Testis (tissue), 3 donors: ENCODE data around the gene ZFP36L2. TPM values are rescaled to one million over a fixed set of nuclear protein-coding genes. Genes with fewer than 3 reads are reported as not detected.

Experiments
- DNase-seq: peaks from one replicate; pipeline ENCODE4 v3.0.0-alpha.2; 2019
- H3K27ac ChIP-seq, 2 donors: fragments of 200-600 bp; sonication (generic); one replicate each; pipeline ENCODE4 v1.5.1; 2019
- H3K27me3 ChIP-seq: fragments of 200-600 bp; sonication (generic); one replicate; pipeline ENCODE4 v1.5.1; 2019
- H3K36me3 ChIP-seq: fragments of 200-600 bp; sonication (generic); one replicate; pipeline ENCODE4 v1.5.1; 2017; ENCODE audit warnings: low read depth; ENCODE audit errors: missing control alignments
- H3K4me1 ChIP-seq: fragments of 200-600 bp; sonication (generic); one replicate; pipeline ENCODE4 v1.5.1; 2019
- H3K4me3 ChIP-seq, 2 donors: fragments of 200-600 bp; sonication (generic); one replicate each; pipeline ENCODE4 v1.5.1; 2017 to 2019
- H3K9me3 ChIP-seq: fragments of 200-600 bp; sonication (generic); one replicate; pipeline ENCODE4 v1.5.1; 2017
- POLR2A ChIP-seq: fragments of 450-650 bp; IDR thresholded peaks from one replicate; pipeline ENCODE4 v1.6.1; 2017; ENCODE audit warnings: antibody characterized with exemption, mild to moderate bottlenecking, moderate library complexity
- WGBS, 2 donors: methylation state at CpG; one replicate each; pipeline ENCODE4 v1.1.5; 2018; 5-methylcytosine and 5-hydroxymethylcytosine counted together
- intact Hi-C: fragments of 100-400 bp; cut with DNase I; formaldehyde crosslinking; loops from one replicate; pipeline ENCODE4 v1.15.1; 2023; ENCODE audit warnings: low total_unique reads
- polyA plus RNA-seq: library from polyadenylated mRNA; stranded (reverse); fragments of 350-450 nt; fragmentation: Illumina TruSeq; extraction: RNeasy Lipid Tissue Mini Kit (QIAGEN cat#74804); gene quantifications from one replicate; pipeline ENCODE4 v1.2.3, GENCODE V29; 2014; ENCODE audit warnings: low read depth, low replicate concordance; ENCODE audit not compliant: insufficient read depth
- total RNA-seq, 2 donors: library from RNA; depleted of rRNA; stranded (reverse); fragments of >200 nt; gene quantifications; one replicate each; pipeline ENCODE4 v1.2.3, GENCODE V29; 2016
- TF ChIP-seq, protein P1 (sequence below), 3 experiments: fragments of 450-650 bp in 2 of 3; fragments of 200-600 bp in 1 of 3; sonication (generic) in 1 of 3; IDR thresholded peaks; one replicate each; pipeline ENCODE4 v1.5.1; 2016 to 2019; ENCODE audit warnings: antibody characterized with exemption in 3 of 3, mild to moderate bottlenecking in 2 of 3, moderate library complexity in 1 of 3

Gene ZFP36L2
- total and polyA plus RNA-seq, 3 donors from 2014 or later = 35.7 to 54.4 (median 45.4) TPM

- TF ChIP-seq POLR2A = no peak
- TF ChIP-seq, protein P1, sequence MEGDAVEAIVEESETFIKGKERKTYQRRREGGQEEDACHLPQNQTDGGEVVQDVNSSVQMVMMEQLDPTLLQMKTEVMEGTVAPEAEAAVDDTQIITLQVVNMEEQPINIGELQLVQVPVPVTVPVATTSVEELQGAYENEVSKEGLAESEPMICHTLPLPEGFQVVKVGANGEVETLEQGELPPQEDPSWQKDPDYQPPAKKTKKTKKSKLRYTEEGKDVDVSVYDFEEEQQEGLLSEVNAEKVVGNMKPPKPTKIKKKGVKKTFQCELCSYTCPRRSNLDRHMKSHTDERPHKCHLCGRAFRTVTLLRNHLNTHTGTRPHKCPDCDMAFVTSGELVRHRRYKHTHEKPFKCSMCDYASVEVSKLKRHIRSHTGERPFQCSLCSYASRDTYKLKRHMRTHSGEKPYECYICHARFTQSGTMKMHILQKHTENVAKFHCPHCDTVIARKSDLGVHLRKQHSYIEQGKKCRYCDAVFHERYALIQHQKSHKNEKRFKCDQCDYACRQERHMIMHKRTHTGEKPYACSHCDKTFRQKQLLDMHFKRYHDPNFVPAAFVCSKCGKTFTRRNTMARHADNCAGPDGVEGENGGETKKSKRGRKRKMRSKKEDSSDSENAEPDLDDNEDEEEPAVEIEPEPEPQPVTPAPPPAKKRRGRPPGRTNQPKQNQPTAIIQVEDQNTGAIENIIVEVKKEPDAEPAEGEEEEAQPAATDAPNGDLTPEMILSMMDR (IDR thresholded peaks at IDR 0.05) = no peak
- H3K27ac ChIP-seq = no peak overlapping the region
These were observed 50.5 kb downstream of the ZFP36L2 start for GRCh38 chr2:43175876-43176275.

GRCh38 chr2:43175020-43175441 lies 51.4 kb downstream of the ZFP36L2 start:
- intact Hi-C loops = no loop called here
- H3K36me3 ChIP-seq = no peaks in the 10 kb centered on the region
- WGBS, 2 donors = 0 to 100% methylated on average over 1 of the region's 1 CpG
- no peaks in the 10 kb centered on the region for H3K9me3 ChIP-seq
- peaks cover 16% of the 10 kb centered on the region for H3K4me1 ChIP-seq
- no peaks in the 10 kb centered on the region for H3K27me3 ChIP-seq
- no peak for TF ChIP-seq POLR2A
- TF ChIP-seq, protein P1 (IDR thresholded peaks at IDR 0.05) = no peak
- H3K27ac ChIP-seq = peak overlapping the region in 1 of 2 donors; percentile 45
- H3K4me3 ChIP-seq = no peak overlapping the region
- DNase-seq = no peak

More at GRCh38 chr2:43175876-43176275, 50.5 kb downstream of the ZFP36L2 start:
- no peak overlapping the region for H3K4me3 ChIP-seq
- H3K9me3 ChIP-seq = no peaks in the 10 kb centered on the region
- H3K4me1 ChIP-seq = peaks cover 16% of the 10 kb centered on the region
- H3K36me3 ChIP-seq = no peaks in the 10 kb centered on the region
- H3K27me3 ChIP-seq = no peaks in the 10 kb centered on the region
- intact Hi-C loops = no loop called here
- 90 to 94% methylated on average over 9 of the region's 9 CpGs for WGBS, 2 donors
- DNase-seq = no peak

- Histone ChIP-seq H3K4me3 (no peak overlapping the region), H3K27ac (peak overlapping the region in 1 of 2 donors; percentile 45), H3K36me3 (no peaks in the 10 kb centered on the region), H3K27me3 (no peaks in the 10 kb centered on the region), H3K9me3 (no peaks in the 10 kb centered on the region), H3K4me1 (peaks cover 15% of the 10 kb centered on the region)
- intact Hi-C loops = no loop called here
- no peak for DNase-seq
- 69 to 84% methylated on average over 9 of the region's 9 CpGs for WGBS, 2 donors
- TF ChIP-seq POLR2A = no peak
- TF ChIP-seq, protein P1 (IDR thresholded peaks at IDR 0.05) = no peak
These were observed 52.0 kb downstream of the ZFP36L2 start for GRCh38 chr2:43174368-43174916.
